ENCODE results near the gene PHF21A. TPM values are rescaled to one million over a fixed set of nuclear protein-coding genes. Genes with fewer than 3 reads are reported as not detected.
A peak's percentile ranks its signal among the peaks of the same experiment; 100 is the strongest.

The PHF21A gene
- polyA plus RNA-seq, 1 donor (not counting 4 experiments of a cell fraction or from before 2014, with no cell fraction given), result 16.1 TPM

GRCh38 chr11:46129133-46129532, 7.9 kb upstream of the PHF21A start:
- Histone ChIP-seq H3K4me1 (ENCODE audit: control insufficient read depth, extremely low read depth, insufficient read depth, low read length) (peaks cover 4% of the 10 kb centered on the region), H3K9me1 (ENCODE audit: control insufficient read depth, extremely low read depth, insufficient read depth, low read length) (no peaks in the 10 kb centered on the region), H3K9ac (ENCODE audit: control insufficient read depth, extremely low read depth, insufficient read depth, low read length) (no peak overlapping the region), H3K9me3 (ENCODE audit: control insufficient read depth, low read depth, low read length) (no peaks in the 10 kb centered on the region), H3K27ac (ENCODE audit: control insufficient read depth, insufficient read depth, low read length) (no peak overlapping the region), H3K4me2 (ENCODE audit: control insufficient read depth, extremely low read depth, insufficient read depth, low read depth, low read length) (no peak overlapping the region), H3K4me3 (ENCODE audit: control insufficient read depth in 2 of 3, extremely low read depth in 1 of 3, insufficient read depth in 2 of 3, low read depth in 1 of 3, low read length in 3 of 3) (no peak overlapping the region), H2AFZ (ENCODE audit: control insufficient read depth, low read length) (no peak overlapping the region), H3K79me2 (ENCODE audit: control insufficient read depth, insufficient read depth, low read length) (no peaks in the 10 kb centered on the region), H4K20me1 (ENCODE audit: control insufficient read depth, extremely low read depth, insufficient read depth, low read length) (no peaks in the 10 kb centered on the region), H3K27me3 (ENCODE audit: control insufficient read depth, extremely low read depth, insufficient read depth, low read length) (no peaks in the 10 kb centered on the region), H3K36me3 (ENCODE audit: control insufficient read depth in 2 of 2, extremely low read depth in 1 of 2, insufficient read depth in 2 of 2, low read length in 2 of 2) (no peaks in the 10 kb centered on the region)
- dilution Hi-C loops (cut with MboI; ENCODE audit: extremely low pct_ligation_motif_present, low sequenced_read_pairs), result no loop called here
- FAIRE-seq (no peak), DNase-seq (ENCODE audit: low read depth, low spot score) (no peak)
- no peak for TF ChIP-seq EZH2 (IDR thresholded peaks at IDR 0.05; ENCODE audit: low read length)

DNA sequence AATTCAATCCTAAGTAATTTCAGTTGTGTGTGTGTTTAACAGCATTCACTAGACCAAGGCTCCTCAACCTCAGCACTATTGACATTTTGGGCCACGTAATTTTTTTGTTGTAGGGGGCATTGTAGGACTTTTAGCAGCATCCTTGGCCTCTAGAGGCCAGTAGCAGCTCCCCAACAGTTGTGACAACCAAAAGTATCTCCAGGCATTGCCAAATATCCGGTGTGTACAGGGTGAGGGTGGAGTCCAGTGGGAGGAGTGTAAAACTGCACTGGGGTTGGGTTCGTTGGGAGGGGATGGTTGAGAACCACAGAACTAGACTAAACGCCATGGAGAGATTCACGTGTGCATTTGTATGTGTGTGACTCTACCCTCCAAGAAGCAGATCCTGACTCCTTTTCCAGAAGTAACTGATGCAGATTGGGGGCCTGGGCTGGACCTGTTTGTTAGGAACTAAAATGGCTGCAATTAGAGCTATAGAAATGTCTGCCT, 5.9 kb upstream of the PHF21A start:
- H3K79me2 ChIP-seq (ENCODE audit: control insufficient read depth, insufficient read depth, low read length), result no peaks in the 10 kb centered on the region
- peaks cover 8% of the 10 kb centered on the region for H3K4me1 ChIP-seq (ENCODE audit: control insufficient read depth, extremely low read depth, insufficient read depth, low read length)
- dilution Hi-C loops (cut with MboI; ENCODE audit: extremely low pct_ligation_motif_present, low sequenced_read_pairs), result no loop called here
- peak; percentile 93 for FAIRE-seq
- H4K20me1 ChIP-seq (ENCODE audit: control insufficient read depth, extremely low read depth, insufficient read depth, low read length), result no peaks in the 10 kb centered on the region
- peak; percentile 54 for DNase-seq (ENCODE audit: low read depth, low spot score)
- no peaks in the 10 kb centered on the region for H3K27me3 ChIP-seq (ENCODE audit: control insufficient read depth, extremely low read depth, insufficient read depth, low read length)
- H3K9ac ChIP-seq (ENCODE audit: control insufficient read depth, extremely low read depth, insufficient read depth, low read length), result no peak overlapping the region
- H3K36me3 ChIP-seq (ENCODE audit: control insufficient read depth in 2 of 2, extremely low read depth in 1 of 2, insufficient read depth in 2 of 2, low read length in 2 of 2), result no peaks in the 10 kb centered on the region
- peak overlapping the region; percentile 57 for H2AFZ ChIP-seq (ENCODE audit: control insufficient read depth, low read length)
- no peak overlapping the region for H3K4me3 ChIP-seq (ENCODE audit: control insufficient read depth in 2 of 3, extremely low read depth in 1 of 3, insufficient read depth in 2 of 3, low read depth in 1 of 3, low read length in 3 of 3)
- peak overlapping the region; percentile 47 for H3K4me2 ChIP-seq (ENCODE audit: control insufficient read depth, extremely low read depth, insufficient read depth, low read depth, low read length)
- no peaks in the 10 kb centered on the region for H3K9me1 ChIP-seq (ENCODE audit: control insufficient read depth, extremely low read depth, insufficient read depth, low read length)
- no peaks in the 10 kb centered on the region for H3K9me3 ChIP-seq (ENCODE audit: control insufficient read depth, low read depth, low read length)
- TF ChIP-seq, protein P1, sequence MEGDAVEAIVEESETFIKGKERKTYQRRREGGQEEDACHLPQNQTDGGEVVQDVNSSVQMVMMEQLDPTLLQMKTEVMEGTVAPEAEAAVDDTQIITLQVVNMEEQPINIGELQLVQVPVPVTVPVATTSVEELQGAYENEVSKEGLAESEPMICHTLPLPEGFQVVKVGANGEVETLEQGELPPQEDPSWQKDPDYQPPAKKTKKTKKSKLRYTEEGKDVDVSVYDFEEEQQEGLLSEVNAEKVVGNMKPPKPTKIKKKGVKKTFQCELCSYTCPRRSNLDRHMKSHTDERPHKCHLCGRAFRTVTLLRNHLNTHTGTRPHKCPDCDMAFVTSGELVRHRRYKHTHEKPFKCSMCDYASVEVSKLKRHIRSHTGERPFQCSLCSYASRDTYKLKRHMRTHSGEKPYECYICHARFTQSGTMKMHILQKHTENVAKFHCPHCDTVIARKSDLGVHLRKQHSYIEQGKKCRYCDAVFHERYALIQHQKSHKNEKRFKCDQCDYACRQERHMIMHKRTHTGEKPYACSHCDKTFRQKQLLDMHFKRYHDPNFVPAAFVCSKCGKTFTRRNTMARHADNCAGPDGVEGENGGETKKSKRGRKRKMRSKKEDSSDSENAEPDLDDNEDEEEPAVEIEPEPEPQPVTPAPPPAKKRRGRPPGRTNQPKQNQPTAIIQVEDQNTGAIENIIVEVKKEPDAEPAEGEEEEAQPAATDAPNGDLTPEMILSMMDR (optimal IDR thresholded peaks at IDR 0.05 in 1 of 3, IDR thresholded peaks at IDR 0.05 in 1 of 3, conservative IDR thresholded peaks at IDR 0.05 in 1 of 3; ENCODE audit: extremely low read depth in 1 of 3, insufficient read depth in 2 of 3, low read length in 3 of 3), result peak; percentile 72 to 76 (median 75)
- no peak for TF ChIP-seq EZH2 (IDR thresholded peaks at IDR 0.05; ENCODE audit: low read length)
- H3K27ac ChIP-seq (ENCODE audit: control insufficient read depth, insufficient read depth, low read length), result no peak overlapping the region

- Histone ChIP-seq H2AFZ (ENCODE audit: control insufficient read depth, low read length) (no peak overlapping the region), H3K4me1 (ENCODE audit: control insufficient read depth, extremely low read depth, insufficient read depth, low read length) (peaks cover 8% of the 10 kb centered on the region), H3K4me2 (ENCODE audit: control insufficient read depth, extremely low read depth, insufficient read depth, low read depth, low read length) (no peak overlapping the region), H3K79me2 (ENCODE audit: control insufficient read depth, insufficient read depth, low read length) (no peaks in the 10 kb centered on the region), H4K20me1 (ENCODE audit: control insufficient read depth, extremely low read depth, insufficient read depth, low read length) (no peaks in the 10 kb centered on the region), H3K27ac (ENCODE audit: control insufficient read depth, insufficient read depth, low read length) (no peak overlapping the region), H3K4me3 (ENCODE audit: control insufficient read depth in 2 of 3, extremely low read depth in 1 of 3, insufficient read depth in 2 of 3, low read depth in 1 of 3, low read length in 3 of 3) (no peak overlapping the region), H3K9ac (ENCODE audit: control insufficient read depth, extremely low read depth, insufficient read depth, low read length) (no peak overlapping the region), H3K9me3 (ENCODE audit: control insufficient read depth, low read depth, low read length) (no peaks in the 10 kb centered on the region), H3K36me3 (ENCODE audit: control insufficient read depth in 2 of 2, extremely low read depth in 1 of 2, insufficient read depth in 2 of 2, low read length in 2 of 2) (no peaks in the 10 kb centered on the region), H3K9me1 (ENCODE audit: control insufficient read depth, extremely low read depth, insufficient read depth, low read length) (no peaks in the 10 kb centered on the region), H3K27me3 (ENCODE audit: control insufficient read depth, extremely low read depth, insufficient read depth, low read length) (no peaks in the 10 kb centered on the region)
- DNase-seq (ENCODE audit: low read depth, low spot score) (no peak), FAIRE-seq (no peak)
- dilution Hi-C loops (cut with MboI; ENCODE audit: extremely low pct_ligation_motif_present, low sequenced_read_pairs), result no loop called here
- TF ChIP-seq, protein P1 (optimal IDR thresholded peaks at IDR 0.05 in 1 of 3, IDR thresholded peaks at IDR 0.05 in 1 of 3, conservative IDR thresholded peaks at IDR 0.05 in 1 of 3; ENCODE audit: extremely low read depth in 1 of 3, insufficient read depth in 2 of 3, low read length in 3 of 3), result no peak
- TF ChIP-seq EZH2 (IDR thresholded peaks at IDR 0.05; ENCODE audit: low read length), result no peak
Observed at GRCh38 chr11:46125284-46125683, 4.0 kb upstream of the PHF21A start.

Data from keratinocyte (primary cell).